HG03520 (cell line): Measurements from ENCODE around the gene SPAG7.

ENCODE experiments used
- ATAC-seq: cut with Tn5 transposase; IDR thresholded peaks from one replicate; pipeline ENCODE4 v1.9.1; 2021; ENCODE audit warnings: mild to moderate bottlenecking, moderate library complexity; ENCODE audit not compliant: unreplicated experiment

Gene SPAG7

GRCh38 chr17:4950746-4951204 is 16.8 kb downstream of the SPAG7 start, which contains the start of gene ENO3:
Gene ENO3 (plus strand): TSS chr17:4951119. CDS start chr17:4951830, 711 bp downstream.
- ATAC-seq = no peak

- ATAC-seq = no peak
Observed at GRCh38 chr17:4950075-4950745, 17.4 kb downstream of the SPAG7 start.

GRCh38 chr17:4949321-4950074 is 18.1 kb downstream of the SPAG7 start:
- ATAC-seq = peak; percentile 32

DNA sequence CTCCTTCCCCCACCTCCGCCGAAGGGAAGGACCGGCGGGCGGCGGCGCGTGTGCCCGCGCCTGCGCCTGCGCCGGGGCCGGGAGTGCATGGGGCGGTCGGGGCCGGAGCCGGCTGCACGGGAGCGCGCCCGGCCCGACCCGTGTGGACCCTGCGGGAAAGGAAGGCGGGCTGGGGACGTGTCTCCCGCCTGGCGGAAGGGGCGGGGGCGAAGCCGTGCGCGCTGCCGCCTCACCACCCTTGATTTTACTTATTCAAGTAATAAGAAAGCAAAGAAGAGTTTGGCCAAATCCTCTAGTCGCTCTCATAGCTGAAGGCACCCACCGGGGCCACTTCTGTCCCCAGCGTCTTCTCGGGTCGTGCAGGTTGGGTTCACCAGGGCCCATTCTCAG is 18.7 kb downstream of the SPAG7 start:
- peak; percentile 33 for ATAC-seq

DNA sequence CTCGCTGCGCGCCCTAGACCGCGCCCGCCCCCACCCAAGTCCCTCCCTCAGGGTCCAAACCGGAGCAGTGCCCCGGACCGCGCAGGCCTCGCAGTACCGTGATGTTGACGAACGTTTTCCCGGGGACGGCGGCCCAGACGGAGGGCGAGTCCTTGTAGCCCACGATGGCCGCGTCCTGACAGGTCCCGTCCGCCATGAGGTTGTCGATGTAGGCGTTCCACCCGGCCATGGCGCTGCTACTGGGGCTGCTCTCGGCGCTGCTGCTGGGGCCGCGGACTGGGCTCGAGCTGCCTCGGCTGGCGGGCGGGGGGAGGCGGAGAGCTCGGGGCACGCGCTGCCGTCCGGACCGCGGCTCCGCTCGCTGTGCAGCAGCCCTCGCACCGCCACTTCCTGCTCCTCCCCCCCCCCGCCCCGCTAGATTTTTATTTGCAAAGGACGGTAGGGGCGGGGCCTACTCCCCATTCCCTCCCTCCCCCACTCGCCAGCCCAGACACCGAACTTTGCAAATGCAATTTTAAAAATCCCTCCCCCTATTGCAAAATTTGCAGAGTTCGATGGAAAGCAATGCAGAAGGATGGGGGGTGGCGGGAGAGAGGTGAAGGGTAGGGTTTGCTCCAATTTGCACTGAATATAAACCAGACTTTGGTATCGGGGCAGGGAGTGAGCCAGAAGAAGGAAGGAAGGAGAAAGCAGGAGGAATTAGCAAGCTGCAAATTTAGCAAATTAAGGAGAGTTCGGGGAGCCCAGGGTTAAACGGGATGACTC is 19.3 kb downstream of the SPAG7 start, which contains the start of gene PFN1:
PFN1 (minus strand) TSS at position 365 of the 765 bp plus-strand sequence; CDS start at position 229, 136 bp downstream.
- no peak for ATAC-seq

DNA sequence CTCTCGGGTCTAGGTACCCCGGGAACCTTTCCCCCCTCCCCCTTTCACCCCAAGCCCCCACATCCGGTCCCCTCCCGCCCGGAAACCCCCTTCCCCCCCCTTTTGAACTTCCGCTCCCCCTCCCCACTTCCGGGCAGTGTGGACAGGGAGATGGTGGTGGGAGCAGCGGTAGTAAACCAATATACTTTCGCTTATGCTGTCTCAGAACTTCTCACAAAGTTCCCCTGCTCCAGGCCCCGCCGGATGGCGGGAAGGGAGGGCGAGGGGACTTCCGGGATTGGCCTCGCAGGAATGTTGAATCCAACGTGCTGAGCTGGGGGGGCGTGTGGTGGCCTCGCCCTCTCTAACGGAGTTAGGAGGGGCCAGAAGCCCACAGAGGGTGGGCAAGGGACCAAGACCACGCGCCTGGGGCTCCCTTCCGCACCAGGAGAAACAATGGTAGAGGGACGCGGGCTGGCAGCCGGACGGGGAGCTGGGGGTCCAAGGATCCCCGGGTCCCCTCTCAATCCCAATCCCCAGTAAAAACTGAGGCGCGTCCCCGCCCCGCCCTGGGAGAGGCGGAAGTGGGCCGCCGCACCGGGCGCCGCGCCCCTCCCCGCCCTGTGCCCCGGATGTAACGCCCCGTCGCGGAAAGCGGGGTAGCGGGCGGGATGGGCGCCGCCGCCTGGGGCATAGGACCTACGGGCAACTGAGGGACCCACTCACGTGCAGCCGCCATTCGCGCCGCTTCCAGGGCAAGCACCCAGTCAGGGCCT is 20.0 kb downstream of the SPAG7 start:
- ATAC-seq = no peak

DNA sequence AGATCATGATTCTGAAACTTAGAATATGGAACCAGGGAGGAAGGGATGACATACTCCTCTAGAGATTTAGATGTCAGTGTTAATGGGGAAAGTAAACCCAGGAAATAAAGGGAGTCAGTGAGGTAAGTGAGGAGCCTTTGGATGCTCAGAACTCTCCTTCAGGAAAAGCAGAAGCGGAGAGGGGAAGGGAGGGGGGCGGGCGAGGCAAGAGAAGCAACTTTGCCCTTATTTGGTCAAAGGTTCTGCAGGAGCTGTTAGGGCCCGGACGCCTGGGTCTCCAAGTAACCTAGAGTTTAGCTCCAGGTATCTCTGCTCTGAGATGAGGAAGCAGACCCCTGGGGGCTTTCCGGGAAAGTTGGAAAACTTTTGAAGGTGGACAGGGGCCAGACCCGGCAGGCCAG is 20.6 kb downstream of the SPAG7 start:
- no peak for ATAC-seq

DNA sequence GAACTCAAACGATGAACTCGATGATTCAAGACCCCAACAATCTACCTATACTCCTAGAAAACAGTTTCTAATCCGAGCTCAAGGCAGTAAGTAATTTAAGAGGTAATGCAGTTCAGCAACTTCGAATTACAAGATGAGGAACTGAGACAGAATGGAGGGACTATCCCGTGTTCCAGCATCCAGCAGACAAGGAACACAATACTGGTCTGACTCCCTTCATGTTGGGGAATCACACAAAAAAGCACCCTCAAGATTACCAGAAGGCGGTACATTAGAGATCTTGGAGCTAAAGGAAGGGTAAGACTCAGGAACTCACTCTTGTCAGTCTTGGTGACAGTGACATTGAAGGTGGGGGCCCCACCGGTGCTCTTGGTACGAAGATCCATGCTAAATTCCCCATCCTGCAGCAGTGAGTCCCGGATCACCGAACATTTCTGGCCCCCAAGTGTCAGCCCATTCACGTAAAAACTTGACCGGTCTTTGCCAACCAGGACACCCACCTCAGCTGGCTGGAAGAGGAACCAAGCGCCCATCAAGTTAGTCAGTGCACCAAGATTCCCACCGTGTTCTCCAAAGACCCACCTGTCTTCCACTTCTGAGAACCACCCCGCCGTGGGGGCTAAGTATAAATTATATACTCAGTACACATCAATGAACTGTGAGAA is 21.2 kb downstream of the SPAG7 start:
- ATAC-seq = no peak

DNA sequence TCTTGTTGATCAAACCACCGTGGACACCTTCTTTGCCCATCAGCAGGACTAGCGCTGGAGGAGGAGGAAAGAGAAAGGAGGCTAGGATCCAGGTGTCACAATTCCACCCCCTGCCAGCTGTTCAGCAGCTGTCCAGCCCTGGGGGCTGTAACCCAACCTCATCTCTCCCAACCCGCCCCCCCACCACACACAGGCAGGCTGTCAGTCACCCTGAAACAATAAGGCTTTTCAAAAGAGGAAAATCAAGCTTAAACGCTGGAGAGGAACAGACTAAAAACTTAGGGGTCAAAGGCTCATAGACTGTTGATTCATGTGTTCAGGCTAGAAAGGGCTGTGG is 21.7 kb downstream of the SPAG7 start:
- ATAC-seq = no peak

- ATAC-seq = no peak
Observed at GRCh38 chr17:4945176-4945943, 22.3 kb downstream of the SPAG7 start.

DNA sequence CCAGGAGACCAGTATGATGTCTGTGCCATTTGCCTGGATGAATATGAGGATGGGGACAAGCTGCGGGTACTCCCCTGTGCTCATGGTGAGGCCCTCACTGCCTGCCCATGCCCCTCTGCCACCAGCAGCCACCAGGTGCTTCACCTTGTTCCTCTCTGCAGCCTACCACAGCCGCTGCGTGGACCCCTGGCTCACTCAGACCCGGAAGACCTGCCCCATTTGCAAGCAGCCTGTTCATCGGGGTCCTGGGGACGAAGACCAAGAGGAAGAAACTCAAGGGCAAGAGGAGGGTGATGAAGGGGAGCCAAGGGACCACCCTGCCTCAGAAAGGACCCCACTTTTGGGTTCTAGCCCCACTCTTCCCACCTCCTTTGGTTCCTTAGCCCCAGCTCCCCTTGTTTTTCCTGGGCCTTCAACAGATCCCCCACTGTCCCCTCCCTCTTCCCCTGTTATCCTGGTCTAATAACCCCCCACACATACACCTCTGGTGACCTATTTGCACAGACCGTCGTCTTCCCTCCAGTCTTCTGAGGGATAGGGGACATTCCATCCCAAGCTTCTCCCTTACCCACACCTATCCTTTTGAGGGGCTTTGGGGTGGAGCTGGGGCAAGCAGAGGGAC is 23.0 kb downstream of the SPAG7 start:
- no peak for ATAC-seq

DNA sequence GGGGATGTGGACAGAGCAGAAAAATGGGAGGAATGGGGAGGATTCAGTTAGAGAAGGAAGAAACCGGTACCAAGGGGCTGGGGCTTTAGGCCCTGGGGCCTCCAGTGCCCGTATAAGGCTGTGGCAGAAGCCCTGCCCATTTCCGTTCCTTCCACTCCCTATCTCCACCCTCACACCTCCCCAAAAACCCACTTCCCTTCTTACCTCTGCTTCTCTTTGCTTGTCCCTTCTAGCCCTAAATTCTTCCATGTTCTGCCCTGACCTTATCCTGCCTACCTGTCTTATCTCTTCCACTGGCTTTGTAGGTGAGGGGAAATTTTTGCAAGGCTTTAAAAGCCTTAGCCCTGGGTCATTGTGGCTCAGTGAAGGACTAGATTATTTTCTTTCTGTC is 23.5 kb downstream of the SPAG7 start:
- no peak for ATAC-seq

DNA sequence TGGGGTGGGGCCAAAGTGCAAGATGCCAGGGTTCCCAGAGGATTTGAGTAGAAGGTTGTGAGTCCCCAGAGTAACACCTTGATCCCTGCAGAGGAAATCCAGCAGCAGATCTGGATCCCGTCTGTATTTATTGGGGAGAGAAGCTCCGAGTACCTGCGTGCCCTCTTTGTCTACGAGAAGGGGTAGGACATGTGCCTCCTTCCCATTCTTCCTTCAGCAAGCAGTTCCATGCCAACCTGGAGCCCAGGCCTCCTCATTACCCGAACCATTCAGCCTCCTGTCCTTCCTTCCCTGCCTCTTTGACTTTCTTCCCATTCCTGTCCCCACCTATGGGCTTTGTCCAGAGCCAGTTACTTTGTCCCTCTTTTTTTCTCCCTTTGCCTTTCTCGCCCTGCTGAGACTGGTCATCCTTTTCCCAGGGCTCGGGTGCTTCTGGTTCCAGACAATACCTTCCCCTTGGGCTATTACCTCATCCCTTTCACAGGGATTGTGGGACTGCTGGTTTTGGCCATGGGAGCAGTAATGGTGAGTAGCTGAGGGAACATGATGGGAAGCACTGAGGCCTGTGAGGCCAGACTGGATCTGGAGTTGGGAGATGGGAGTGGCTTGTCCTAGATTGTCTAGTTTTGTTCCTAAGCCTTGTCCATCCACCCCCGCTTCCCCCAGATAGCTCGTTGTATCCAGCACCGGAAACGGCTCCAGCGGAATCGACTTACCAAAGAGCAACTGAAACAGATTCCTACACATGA is 24.7 kb downstream of the SPAG7 start:
- ATAC-seq = no peak

- no peak for ATAC-seq
Observed at GRCh38 chr17:4941319-4941610, 26.4 kb downstream of the SPAG7 start.

DNA sequence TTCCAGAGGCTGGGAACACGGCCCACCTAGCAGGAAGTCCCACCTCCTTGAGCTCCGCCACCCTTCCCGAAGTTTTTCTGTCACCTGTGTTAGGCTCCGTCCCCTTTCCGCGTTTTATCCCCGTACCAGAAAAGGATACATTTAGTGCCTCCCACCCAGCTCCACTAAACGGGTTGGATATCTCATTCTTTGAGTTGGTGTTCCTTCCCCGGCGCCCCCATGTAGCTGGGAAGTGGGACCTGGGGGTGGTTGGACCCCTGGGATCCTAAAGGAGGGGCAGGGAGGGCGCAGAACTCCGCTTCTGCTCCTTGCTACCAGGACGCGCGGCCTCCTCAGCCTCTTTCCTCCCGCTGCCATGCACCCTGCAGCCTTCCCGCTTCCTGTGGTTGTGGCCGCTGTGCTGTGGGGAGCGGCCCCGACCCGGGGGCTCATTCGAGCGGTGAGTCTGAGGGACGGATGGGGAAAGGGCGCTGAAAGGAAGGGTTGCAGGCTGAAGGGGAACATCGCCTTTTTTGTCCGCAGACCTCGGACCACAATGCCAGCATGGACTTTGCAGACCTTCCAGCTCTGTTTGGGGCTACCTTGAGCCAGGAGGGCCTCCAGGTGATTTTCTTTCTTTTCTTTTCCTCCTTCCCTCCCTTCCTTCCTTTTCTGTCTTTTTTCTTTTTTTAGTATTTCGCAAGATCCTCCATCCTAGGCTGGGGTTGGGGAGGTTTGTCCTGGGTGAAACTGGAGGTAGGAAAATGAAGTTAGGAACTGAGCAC is 26.9 kb downstream of the SPAG7 start:
- ATAC-seq = no peak

GRCh38 chr17:4939796-4940554 is 27.6 kb downstream of the SPAG7 start, which contains the start of the genes RNF167 and SLC25A11:
Gene RNF167 (plus strand): TSS chr17:4940268. CDS start chr17:4940910, 642 bp downstream.
Gene SLC25A11 (minus strand): TSS chr17:4940046. CDS start chr17:4939910, 136 bp downstream.
- ATAC-seq = peak; percentile 72

- peak; percentile 5 for ATAC-seq
Observed at GRCh38 chr17:4939546-4939795, 28.1 kb downstream of the SPAG7 start.
